OCI-LY1 (cell line): ENCODE measurements around the gene EFNA4.

Experiments used
- CTCF ChIP-seq: fragments of 200-600 bp; sonication (generic), shearing (Covaris generic); IDR thresholded peaks from 2 replicates; pipeline ENCODE4 v1.5.1; 2017; ENCODE audit warnings: mild to moderate bottlenecking, antibody characterized with exemption, low read length, moderate library complexity, mixed read lengths
- EZH2 ChIP-seq: fragments of 200-600 bp; sonication (generic), shearing (Covaris generic); IDR thresholded peaks from 2 replicates; pipeline ENCODE4 v1.8.0; 2017; ENCODE audit warnings: borderline replicate concordance, mixed run types, mild to moderate bottlenecking, antibody characterized with exemption, low read length, moderate library complexity, mixed read lengths

GRCh38 chr1:155052439-155053395 lies 10.8 kb upstream of the EFNA4 start:
- TF ChIP-seq CTCF (peak; percentile 32; the same call in 1 of the 2 replicates), EZH2 (no peak)
